Keratinocyte (primary cell): Measurements from ENCODE around the gene HTRA3.

ENCODE experiments used
- CTCF ChIP-seq, 3 experiments: IDR thresholded peaks in 1 of 3; conservative IDR thresholded peaks in 1 of 3; optimal IDR thresholded peaks in 1 of 3; 2 replicates in 2 of 3; 3 replicates in 1 of 3; pipeline versions ENCODE3 to v1.5.1; 2011; ENCODE audit warnings: low read length in 3 of 3, mild to moderate bottlenecking in 3 of 3, moderate library complexity in 2 of 3, control low read depth in 1 of 3, inconsistent platforms in 1 of 3; ENCODE audit not compliant: insufficient read depth in 2 of 3; ENCODE audit errors: extremely low read depth in 1 of 3
- EZH2 ChIP-seq: IDR thresholded peaks from one replicate; pipeline ENCODE4 v1.6.1; 2012; ENCODE audit warnings: inconsistent platforms, mild to moderate bottlenecking, low read length, moderate library complexity

DNA sequence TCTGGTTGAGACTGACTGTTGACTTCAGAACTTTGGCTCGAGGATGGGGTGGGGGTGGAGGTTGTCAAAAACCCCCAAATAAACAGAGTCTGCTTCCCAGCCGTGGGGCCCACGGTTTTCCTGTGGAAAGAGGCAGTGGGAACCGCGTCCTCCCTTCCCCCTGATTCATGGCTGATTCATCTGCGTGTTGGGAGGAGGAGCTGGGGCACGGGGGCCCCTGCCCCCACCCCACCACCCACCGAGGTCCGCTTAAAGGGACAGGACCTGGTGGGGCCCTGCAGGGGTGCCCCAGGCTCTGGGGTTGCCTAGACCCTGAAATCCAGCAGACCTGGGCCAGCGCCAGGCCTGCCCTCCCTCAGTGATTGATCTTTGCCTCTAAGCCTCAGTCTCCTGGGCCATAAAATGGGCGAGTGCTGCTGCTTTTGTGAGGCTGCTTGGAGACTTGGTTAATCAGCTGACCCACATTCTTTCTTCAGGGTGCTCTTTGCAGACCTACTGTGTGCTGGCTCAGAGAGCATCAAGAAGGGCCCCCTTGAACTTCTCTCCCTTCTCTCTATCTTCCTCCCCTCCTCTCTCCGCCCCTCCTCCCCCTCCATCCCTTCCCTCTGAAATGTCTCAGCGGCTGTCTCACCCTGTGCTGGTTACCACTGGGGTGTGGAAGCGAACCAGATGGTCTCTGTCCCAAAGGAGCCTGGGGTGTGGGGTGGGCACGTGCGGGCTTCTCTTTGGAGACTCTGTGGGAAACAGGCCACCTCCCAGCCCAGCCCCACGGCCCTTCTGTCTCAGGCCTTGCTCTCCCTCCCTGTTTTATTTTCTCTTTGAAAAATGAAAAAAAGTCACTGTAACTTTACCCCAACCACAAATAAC is 9.1 kb downstream of the HTRA3 start:
- TF ChIP-seq CTCF (optimal IDR thresholded peaks at IDR 0.05 in 1 of 3, IDR thresholded peaks at IDR 0.05 in 1 of 3, conservative IDR thresholded peaks at IDR 0.05 in 1 of 3; ENCODE audit: extremely low read depth in 1 of 3, insufficient read depth in 2 of 3, low read length in 3 of 3) = no peak
- TF ChIP-seq EZH2 = no peak
